Renal cortical epithelial cell (primary cell): ENCODE results near the gene ABTB1. TPM values are rescaled to one million over a fixed set of nuclear protein-coding genes. Genes with fewer than 3 reads are reported as not detected.

ENCODE experiments used
- DNase-seq: peaks from one replicate; pipeline ENCODE4 v3.0.0-alpha.2; 2011; ENCODE audit warnings: low read depth
- total RNA-seq: library from RNA; depleted of rRNA; stranded (reverse); fragments of >200 nt; gene quantifications from 2 replicates; pipeline ENCODE4 v1.2.3, GENCODE V29; 2014

ABTB1 gene
- total RNA-seq, 1 donor from 2014 or later, result 13.5 TPM

- DNase-seq, result no peak
These were observed 13.8 kb downstream of the ABTB1 start for GRCh38 chr3:127686512-127686894.

GRCh38 chr3:127687228-127687737, 14.5 kb downstream of the ABTB1 start:
- DNase-seq, result no peak

GRCh38 chr3:127688022-127688415, 15.3 kb downstream of the ABTB1 start:
- DNase-seq, result no peak

DNA sequence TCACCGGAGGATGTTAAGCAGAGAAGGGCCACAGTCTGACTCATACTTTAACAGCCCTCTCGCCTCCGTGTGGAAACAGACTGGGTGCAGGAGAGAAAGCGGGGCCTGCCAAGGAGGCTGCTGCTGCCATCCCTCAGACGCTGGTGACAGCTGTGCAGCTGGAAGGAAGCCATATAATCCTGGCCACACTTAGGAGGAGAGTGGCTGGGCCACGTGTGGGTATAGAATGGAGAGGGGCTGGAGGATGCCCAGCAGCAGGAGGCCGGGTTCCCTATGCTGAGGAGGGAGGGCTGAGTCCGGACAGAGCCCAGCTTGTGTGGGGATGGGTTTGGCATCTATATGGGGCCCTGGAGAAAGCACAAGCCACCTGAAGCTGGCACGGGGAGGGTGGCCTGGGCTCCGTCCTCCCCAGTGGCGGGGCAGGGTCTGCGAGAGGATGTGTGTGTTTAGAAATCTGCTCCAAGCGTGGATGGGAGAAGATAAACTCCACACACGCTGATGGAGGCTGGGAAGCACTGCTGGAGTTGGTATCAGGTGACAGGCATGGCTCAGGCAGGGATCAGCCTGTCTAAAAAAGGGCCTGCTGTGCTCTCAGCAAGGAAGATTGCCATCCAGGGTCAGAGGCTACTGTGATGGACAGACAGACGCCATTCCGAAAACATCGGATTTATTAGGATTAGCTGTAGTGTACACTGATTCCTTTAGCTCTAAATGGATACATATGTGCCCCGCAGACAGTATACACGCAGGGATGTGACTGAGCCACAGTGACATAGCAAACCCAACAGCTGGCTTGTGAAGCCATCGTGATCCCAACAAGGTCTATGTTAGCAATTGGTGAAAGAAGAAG, 15.9 kb downstream of the ABTB1 start:
- no peak for DNase-seq

DNA sequence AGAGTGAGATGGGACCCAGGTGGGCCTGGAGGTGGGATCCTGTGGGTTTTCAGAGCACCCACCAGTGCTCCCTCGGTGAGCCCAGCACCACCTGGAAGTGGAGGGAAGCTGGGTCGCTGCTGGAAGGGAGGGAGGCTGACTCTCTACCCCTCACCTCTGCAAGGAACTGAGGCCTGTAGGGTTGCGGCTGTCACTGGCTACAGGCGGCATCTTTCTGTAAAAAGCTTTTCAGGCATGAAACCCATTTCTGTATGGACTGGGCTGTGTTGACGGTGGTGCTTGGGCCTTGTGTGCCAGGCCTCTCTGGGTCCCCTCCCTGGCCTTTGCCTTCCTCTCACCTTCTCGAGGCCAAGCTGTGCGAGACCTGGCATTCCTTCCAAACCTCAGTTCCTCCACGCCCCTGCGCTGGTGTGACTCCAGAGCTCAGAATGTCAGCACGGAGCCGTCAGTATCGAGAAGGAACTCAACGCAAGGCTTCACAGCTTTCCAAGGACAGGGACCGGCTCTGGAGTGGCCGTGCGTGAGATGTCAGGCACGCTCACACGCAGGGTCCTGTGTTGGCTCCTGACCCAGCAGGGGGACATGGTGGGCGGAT, 16.6 kb downstream of the ABTB1 start:
- no peak for DNase-seq

DNA sequence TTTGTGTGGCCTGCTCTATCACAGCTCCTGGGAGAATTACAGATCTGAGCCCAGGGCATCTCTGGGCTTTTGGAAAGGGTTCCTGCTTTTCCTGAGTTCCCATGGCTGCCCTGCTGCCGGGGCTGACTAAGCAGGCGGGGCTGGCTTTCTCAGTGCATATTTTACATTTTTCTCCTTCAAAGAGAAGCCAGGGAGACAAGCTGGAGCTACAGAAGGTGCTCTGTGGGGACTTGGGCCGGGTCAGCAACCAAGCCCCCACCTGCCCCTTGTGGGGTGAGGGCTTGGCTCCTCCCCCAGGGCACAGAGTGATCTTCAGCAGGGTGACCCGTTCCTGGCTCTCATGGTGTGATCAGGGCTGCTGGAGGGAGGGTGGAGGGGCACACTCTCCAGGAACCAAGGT, 17.4 kb downstream of the ABTB1 start:
- peak; percentile 44 for DNase-seq

DNA sequence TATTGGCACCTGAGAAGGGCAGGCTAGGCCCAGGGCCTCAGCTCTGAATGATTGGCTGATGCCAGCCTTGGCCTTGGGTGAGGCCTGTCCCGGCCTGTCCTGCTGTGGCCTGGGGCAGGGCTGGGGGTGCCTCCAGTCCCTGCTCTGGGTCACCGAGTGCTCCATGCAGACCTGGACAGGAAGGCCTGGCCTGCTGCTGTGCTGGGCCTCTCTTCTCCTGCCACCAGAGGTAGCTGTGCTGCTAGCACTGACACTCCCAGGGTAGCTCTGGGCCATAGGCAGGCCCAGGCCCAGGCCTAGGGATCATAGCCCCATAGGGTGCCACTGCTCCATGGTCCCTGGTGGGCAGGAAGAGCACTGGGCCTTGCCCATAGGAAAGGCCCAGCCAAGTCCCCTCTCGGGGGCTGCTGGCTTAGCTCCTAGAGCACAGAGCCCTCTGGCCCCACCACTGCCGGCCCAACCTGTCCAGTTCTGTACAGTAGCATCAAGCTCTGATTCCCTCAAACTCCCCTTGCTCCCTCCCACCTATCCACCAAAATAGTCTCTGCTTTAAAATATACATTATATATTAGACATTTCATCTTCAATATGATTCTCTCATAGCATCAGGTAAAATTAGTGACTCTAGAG, 18.2 kb downstream of the ABTB1 start:
- DNase-seq, result no peak

DNA sequence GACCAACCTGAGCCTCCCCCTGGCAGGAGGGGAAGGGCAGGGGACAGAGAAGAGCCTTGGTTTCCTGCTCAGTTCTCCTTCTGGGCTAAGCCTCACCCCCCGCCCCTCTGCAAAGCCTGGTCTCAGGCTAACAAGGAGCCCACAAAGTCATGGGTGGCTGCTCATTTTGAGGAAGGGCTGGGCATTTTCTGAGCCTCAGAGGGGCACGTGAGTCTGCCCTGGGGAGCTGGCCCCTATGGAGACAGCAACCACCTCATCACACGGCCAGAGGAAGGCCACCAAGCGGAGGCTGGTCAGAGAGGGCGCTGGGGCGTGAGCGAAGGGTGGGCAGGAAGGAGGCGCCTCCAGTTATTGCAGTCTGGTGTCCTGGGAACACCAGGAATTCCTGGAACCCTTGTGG, 18.7 kb downstream of the ABTB1 start:
- peak; percentile 24 for DNase-seq

DNA sequence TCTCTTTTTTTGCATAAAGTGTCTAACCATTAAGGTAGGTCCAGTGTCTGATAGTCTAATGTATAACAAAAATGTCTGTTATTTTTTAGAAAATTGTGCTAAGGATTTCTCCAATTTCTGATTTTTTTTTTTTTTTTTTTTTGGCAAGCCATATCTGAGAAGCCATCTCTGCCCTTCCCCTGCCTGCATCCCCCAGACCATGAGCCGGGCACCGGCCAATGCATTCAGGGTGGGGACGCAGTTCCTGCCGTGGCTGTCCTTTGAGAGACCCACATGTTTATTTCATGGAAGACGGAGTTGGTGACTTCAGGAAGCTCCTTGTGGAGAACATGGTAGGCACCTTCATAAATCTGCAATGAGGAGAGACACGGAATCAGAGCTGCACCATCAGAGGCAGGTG, 19.2 kb downstream of the ABTB1 start:
- no peak for DNase-seq

- no peak for DNase-seq
These were observed 20.0 kb downstream of the ABTB1 start for GRCh38 chr3:127692501-127693335.

GRCh38 chr3:127693336-127693843, 20.6 kb downstream of the ABTB1 start:
- DNase-seq, result no peak

GRCh38 chr3:127694467-127695215, 21.9 kb downstream of the ABTB1 start:
- peak; percentile 38 for DNase-seq

GRCh38 chr3:127697551-127698240, 24.9 kb downstream of the ABTB1 start:
- DNase-seq, result peak; percentile 42

GRCh38 chr3:127698286-127698685, 25.5 kb downstream of the ABTB1 start:
- no peak for DNase-seq

DNA sequence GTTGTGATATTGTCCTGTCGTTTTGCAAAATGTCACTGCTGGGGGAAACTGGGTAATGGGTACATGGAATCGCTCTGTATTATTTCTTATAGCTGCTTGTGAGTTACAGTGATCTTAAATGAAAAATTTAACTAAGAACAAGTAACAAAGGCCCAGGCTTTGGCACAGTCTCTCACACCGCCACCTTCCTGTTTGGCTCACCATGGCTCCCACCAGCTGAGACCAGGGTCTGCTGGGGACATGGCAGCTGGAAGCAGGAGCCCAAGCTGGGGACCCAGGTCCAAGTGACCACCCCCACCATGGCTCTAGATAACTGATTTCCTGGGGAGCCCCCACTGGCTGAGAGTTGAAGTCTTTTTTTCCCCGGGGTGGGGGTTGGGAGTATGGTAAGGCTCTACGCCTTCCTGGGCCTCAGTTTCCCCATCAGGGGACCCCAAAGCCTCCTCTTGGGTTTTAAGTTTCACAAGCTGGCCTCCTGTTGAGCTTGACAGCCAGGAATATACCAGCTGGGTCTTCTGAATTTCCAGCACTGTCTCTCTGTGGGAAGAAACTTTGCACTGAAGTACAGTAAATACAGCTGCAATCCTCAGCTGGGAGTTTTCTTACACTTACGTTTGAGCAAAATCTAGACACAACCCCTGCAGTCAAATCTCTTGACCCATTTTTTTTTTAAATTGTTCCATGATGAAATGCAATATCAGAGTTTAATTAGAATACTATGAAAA, 26.1 kb downstream of the ABTB1 start:
- no peak for DNase-seq

DNA sequence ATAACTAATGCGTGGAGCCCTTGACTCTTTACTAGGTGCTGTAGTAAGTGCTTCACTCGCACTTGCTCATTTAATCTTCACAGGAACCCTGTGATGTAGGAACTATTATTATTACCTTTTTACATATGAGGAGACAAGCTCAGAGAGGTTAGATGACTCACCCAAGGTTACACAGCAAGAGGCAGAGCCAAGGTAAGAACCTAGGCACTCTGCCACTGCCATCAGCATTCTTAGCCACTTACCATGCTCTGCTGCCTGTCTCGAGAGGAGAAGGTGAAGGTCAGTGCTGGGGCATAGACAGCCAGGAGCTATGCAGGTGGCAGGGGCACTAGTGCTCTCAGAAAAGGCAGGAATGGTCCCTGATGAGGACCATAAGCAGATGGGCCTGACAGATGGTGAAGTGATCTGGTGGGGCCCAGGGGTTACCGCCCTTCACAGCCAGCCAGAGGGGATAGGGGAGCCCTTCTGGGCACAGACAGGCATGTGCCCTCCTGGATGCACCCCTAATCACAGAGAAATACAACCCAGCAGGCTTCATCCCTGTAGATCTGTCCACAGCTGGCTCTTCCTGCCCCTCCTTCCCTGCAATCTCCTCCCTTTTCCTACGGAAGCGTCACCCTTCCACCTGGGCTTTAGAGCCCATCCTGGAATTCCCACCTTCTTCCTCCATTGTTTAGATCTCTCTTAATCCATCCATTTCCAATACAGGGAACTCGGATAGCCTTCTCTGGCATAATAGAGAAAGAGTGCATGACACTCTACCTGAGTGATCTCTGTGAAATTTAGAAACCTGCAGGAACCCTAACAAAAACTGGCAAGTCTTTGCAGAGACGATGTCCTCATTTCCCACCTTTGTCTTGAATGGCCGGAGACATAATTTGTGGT, 26.9 kb downstream of the ABTB1 start:
- DNase-seq, result no peak

- DNase-seq, result no peak
These were observed 27.7 kb downstream of the ABTB1 start for GRCh38 chr3:127700406-127700805.

GRCh38 chr3:127701280-127701911, 28.6 kb downstream of the ABTB1 start:
- DNase-seq, result no peak
